OCI-LY3 (cell line): Measurements from ENCODE around the gene ATP8B4.
A peak's percentile ranks its signal among the peaks of the same experiment; 100 is the strongest.

ENCODE experiments used
- H2AFZ ChIP-seq: fragments of 200-600, 300-600 bp; shearing (Covaris generic); 2 replicates; pipeline ENCODE4 v1.6.0; 2014; ENCODE audit warnings: antibody characterized with exemption, low read depth, low read length
- H3K27ac ChIP-seq: fragments of 200-600, 300-600 bp; sonication (generic); 2 replicates; pipeline ENCODE4 v1.5.1; 2014; ENCODE audit warnings: mild to moderate bottlenecking, low read length, moderate library complexity, mixed read lengths
- H3K27me3 ChIP-seq: fragments of 200-600, 300-600 bp; sonication (generic); 2 replicates; pipeline ENCODE4 v1.6.1; 2014; ENCODE audit warnings: low read depth, low read length, mixed read lengths
- H3K36me3 ChIP-seq: fragments of 200-600, 300-600 bp; sonication (generic); replicated peaks from 2 replicates; pipeline ENCODE3; 2014; ENCODE audit warnings: low read depth, low read length, mixed read lengths
- H3K4me1 ChIP-seq: fragments of 300-600, 200-600 bp; sonication (generic); 2 replicates; pipeline ENCODE4 v1.6.1; 2014; ENCODE audit warnings: low read length, mixed read lengths
- H3K4me2 ChIP-seq: fragments of 200-600, 300-600 bp; sonication (generic); 2 replicates; pipeline ENCODE4 v1.6.1; 2014; ENCODE audit warnings: low read length, mixed read lengths
- H3K4me3 ChIP-seq: fragments of 300-600, 200-600 bp; sonication (generic); 2 replicates; pipeline ENCODE4 v1.5.1; 2014; ENCODE audit warnings: antibody characterized with exemption, mild to moderate bottlenecking, low read length, moderate library complexity
- H3K79me2 ChIP-seq: fragments of 300-600, 200-600 bp; shearing (Covaris generic); 2 replicates; pipeline ENCODE4 v1.6.1; 2014; ENCODE audit warnings: mild to moderate bottlenecking, low read length, mixed read lengths
- H3K9ac ChIP-seq: fragments of 300-600, 200-600 bp; shearing (Covaris generic); 2 replicates; pipeline ENCODE4 v1.6.0; 2014; ENCODE audit warnings: mild to moderate bottlenecking, low read length, moderate library complexity
- H3K9me3 ChIP-seq: fragments of 200-600, 300-600 bp; shearing (Covaris generic); 2 replicates; pipeline ENCODE4 v1.6.1; 2014; ENCODE audit warnings: low read length, mixed read lengths; ENCODE audit not compliant: insufficient read depth
- H4K20me1 ChIP-seq: fragments of 200-600, 300-600 bp; sonication (generic); 2 replicates; pipeline ENCODE4 v1.6.1; 2016; ENCODE audit warnings: low read length, mixed read lengths; ENCODE audit not compliant: insufficient read depth
- EZH2phosphoT487 ChIP-seq: fragments of 200-600 bp; shearing (Covaris generic); IDR thresholded peaks from 2 replicates; pipeline ENCODE4 v1.6.1; 2018; ENCODE audit warnings: antibody characterized with exemption, mixed run types, low read depth
- TF ChIP-seq, protein P1 (sequence below): fragments of 200-600, 300-600 bp; sonication (generic); IDR thresholded peaks from 2 replicates; pipeline ENCODE4 v1.5.1; 2014; ENCODE audit warnings: antibody characterized with exemption, low read length, low read depth

The ATP8B4 gene

GRCh38 chr15:50119063-50120040 lies at the start of gene ATP8B4:
ATP8B4 (minus strand) TSS chr15:50119233; CDS start chr15:50106966, 12,267 bp downstream.
- Histone ChIP-seq H3K4me3 (no peak within 1 kb of the TSS), H3K79me2 (no peaks in the 10 kb centered on the region), H3K9me3 (peaks cover 3% of the 10 kb centered on the region; the same call in 1 of the 2 replicates), H3K36me3 (no peaks in the 10 kb centered on the region), H3K4me1 (peaks cover 6% of the 10 kb centered on the region), H4K20me1 (no peaks in the 10 kb centered on the region), H3K9ac (no peak within 1 kb of the TSS), H3K27me3 (no peaks in the 10 kb centered on the region), H3K27ac (no peak within 1 kb of the TSS), H2AFZ (0 out of 2 replicates have a peak within 1 kb of the TSS, but pooled peaks have one; percentile 7), H3K4me2 (no peak within 1 kb of the TSS)
- TF ChIP-seq, protein P1, sequence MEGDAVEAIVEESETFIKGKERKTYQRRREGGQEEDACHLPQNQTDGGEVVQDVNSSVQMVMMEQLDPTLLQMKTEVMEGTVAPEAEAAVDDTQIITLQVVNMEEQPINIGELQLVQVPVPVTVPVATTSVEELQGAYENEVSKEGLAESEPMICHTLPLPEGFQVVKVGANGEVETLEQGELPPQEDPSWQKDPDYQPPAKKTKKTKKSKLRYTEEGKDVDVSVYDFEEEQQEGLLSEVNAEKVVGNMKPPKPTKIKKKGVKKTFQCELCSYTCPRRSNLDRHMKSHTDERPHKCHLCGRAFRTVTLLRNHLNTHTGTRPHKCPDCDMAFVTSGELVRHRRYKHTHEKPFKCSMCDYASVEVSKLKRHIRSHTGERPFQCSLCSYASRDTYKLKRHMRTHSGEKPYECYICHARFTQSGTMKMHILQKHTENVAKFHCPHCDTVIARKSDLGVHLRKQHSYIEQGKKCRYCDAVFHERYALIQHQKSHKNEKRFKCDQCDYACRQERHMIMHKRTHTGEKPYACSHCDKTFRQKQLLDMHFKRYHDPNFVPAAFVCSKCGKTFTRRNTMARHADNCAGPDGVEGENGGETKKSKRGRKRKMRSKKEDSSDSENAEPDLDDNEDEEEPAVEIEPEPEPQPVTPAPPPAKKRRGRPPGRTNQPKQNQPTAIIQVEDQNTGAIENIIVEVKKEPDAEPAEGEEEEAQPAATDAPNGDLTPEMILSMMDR = no peak
- no peak for TF ChIP-seq EZH2phosphoT487

DNA sequence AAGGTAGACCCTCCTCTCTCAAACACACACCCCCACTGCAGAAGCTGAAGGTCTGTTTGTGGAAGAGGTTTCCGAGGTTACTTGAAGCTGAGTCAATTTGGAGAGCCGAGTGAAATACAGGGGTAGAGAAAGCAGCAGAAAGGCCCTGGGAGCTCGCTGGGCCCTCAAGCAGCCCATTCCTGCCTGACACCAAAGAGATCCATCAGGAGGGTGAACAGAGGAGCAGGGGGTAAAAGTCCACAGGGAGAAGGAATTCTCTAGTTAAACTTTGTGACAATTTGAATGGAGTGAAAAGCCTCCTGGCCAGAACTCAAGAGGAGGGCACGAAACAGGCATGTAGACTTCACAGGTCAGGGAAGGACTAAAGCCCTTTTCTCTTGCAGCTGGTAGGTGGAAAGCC lies 49.3 kb upstream of the ATP8B4 start:
- H4K20me1 ChIP-seq = no peaks in the 10 kb centered on the region
- H3K4me1 ChIP-seq = no peaks in the 10 kb centered on the region
- H3K9ac ChIP-seq = no peak overlapping the region
- no peaks in the 10 kb centered on the region for H3K79me2 ChIP-seq
- no peaks in the 10 kb centered on the region for H3K27me3 ChIP-seq
- TF ChIP-seq, protein P1 = no peak
- TF ChIP-seq EZH2phosphoT487 = no peak
- no peak overlapping the region for H3K4me2 ChIP-seq
- H3K9me3 ChIP-seq = no peaks in the 10 kb centered on the region
- no peak overlapping the region for H3K27ac ChIP-seq
- H3K4me3 ChIP-seq = no peak overlapping the region
- H2AFZ ChIP-seq = no peak overlapping the region
- no peaks in the 10 kb centered on the region for H3K36me3 ChIP-seq

DNA sequence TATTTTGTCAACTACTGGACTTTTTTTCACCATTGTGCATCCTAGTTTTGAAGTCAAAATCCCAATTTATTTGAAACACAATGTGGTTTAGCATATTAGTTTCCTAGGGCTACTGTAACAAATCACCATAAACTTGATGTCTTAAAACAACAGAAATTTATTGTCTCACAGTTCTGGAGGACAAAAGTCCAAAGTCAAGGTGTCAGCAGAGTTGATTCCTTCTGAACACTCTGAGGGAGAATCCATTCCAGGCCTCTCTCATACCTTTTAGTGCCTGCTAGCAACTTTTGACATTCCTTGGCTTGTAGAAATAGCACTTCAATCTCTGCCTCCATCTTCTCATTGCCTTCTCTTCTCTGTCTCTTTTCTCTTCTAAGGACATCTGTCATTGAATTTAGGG lies 48.1 kb upstream of the ATP8B4 start:
- Histone ChIP-seq H3K79me2 (no peaks in the 10 kb centered on the region), H3K9ac (no peak overlapping the region), H3K27me3 (no peaks in the 10 kb centered on the region), H4K20me1 (no peaks in the 10 kb centered on the region), H3K36me3 (no peaks in the 10 kb centered on the region), H3K27ac (no peak overlapping the region), H3K4me3 (no peak overlapping the region), H3K4me2 (no peak overlapping the region), H2AFZ (no peak overlapping the region), H3K9me3 (no peaks in the 10 kb centered on the region), H3K4me1 (no peaks in the 10 kb centered on the region)
- TF ChIP-seq EZH2phosphoT487 = no peak
- TF ChIP-seq, protein P1 = no peak

GRCh38 chr15:50166216-50166615 lies 47.2 kb upstream of the ATP8B4 start:
- H3K4me1 ChIP-seq = no peaks in the 10 kb centered on the region
- H3K36me3 ChIP-seq = no peaks in the 10 kb centered on the region
- H3K9ac ChIP-seq = no peak overlapping the region
- TF ChIP-seq EZH2phosphoT487 = no peak
- TF ChIP-seq, protein P1 = no peak
- no peaks in the 10 kb centered on the region for H4K20me1 ChIP-seq
- no peak overlapping the region for H3K4me3 ChIP-seq
- H3K27me3 ChIP-seq = no peaks in the 10 kb centered on the region
- H3K9me3 ChIP-seq = no peaks in the 10 kb centered on the region
- no peak overlapping the region for H2AFZ ChIP-seq
- H3K27ac ChIP-seq = no peak overlapping the region
- no peaks in the 10 kb centered on the region for H3K79me2 ChIP-seq
- H3K4me2 ChIP-seq = no peak overlapping the region
